Osteocyte (in vitro differentiated cells): ENCODE measurements around the gene SNTG2. TPM values are rescaled to one million over a fixed set of nuclear protein-coding genes. Genes with fewer than 3 reads are reported as not detected.

Experiments used
- DNase-seq: peaks from one replicate; pipeline ENCODE4 v3.0.0; 2021; ENCODE audit warnings: mixed read lengths; ENCODE audit not compliant: unreplicated experiment; ENCODE audit errors: extremely low spot score
- H3K27ac Mint-ChIP-seq: one replicate; pipeline ENCODE4 v1.8.0; 2021; ENCODE audit warnings: mild to moderate bottlenecking, mixed read lengths; ENCODE audit not compliant: unreplicated experiment
- H3K27me3 Mint-ChIP-seq: one replicate; pipeline ENCODE4 v1.8.0; 2021; ENCODE audit warnings: mixed read lengths; ENCODE audit not compliant: unreplicated experiment
- H3K36me3 Mint-ChIP-seq: one replicate; pipeline ENCODE4 v1.8.0; 2021; ENCODE audit warnings: mixed read lengths; ENCODE audit not compliant: unreplicated experiment
- H3K4me1 Mint-ChIP-seq: one replicate; pipeline ENCODE4 v1.8.0; 2021; ENCODE audit warnings: mixed read lengths; ENCODE audit not compliant: unreplicated experiment
- H3K4me3 Mint-ChIP-seq: one replicate; pipeline ENCODE4 v1.8.0; 2021; ENCODE audit warnings: mild to moderate bottlenecking, moderate library complexity, mixed read lengths; ENCODE audit not compliant: unreplicated experiment
- H3K9me3 Mint-ChIP-seq: one replicate; pipeline ENCODE4 v1.8.0; 2021; ENCODE audit warnings: mixed read lengths; ENCODE audit not compliant: unreplicated experiment
- CTCF ChIP-seq: fragments of 200-600 bp; sonication (generic); IDR thresholded peaks from 2 replicates; pipeline ENCODE4 v1.5.0; 2021; ENCODE audit warnings: antibody characterized with exemption, mild to moderate bottlenecking, moderate library complexity
- total RNA-seq: library from RNA; stranded (reverse); gene quantifications from 2 replicates; pipeline ENCODE4 v1.2.1, GENCODE V29; 2021

Gene SNTG2
- total RNA-seq, 1 donor from 2014 or later, result not detected

- no peak for DNase-seq
- TF ChIP-seq CTCF, result no peak
- no peak overlapping the region for H3K4me3 Mint-ChIP-seq
- no peaks in the 10 kb centered on the region for H3K36me3 Mint-ChIP-seq
- no peak overlapping the region for H3K27ac Mint-ChIP-seq
- no peaks in the 10 kb centered on the region for H3K27me3 Mint-ChIP-seq
- H3K4me1 Mint-ChIP-seq, result no peaks in the 10 kb centered on the region
- H3K9me3 Mint-ChIP-seq, result no peaks in the 10 kb centered on the region
Observed at GRCh38 chr2:1233281-1233680, 282.6 kb downstream of the SNTG2 start.

- H3K4me1 Mint-ChIP-seq, result no peaks in the 10 kb centered on the region
- H3K27ac Mint-ChIP-seq, result no peak overlapping the region
- no peaks in the 10 kb centered on the region for H3K36me3 Mint-ChIP-seq
- H3K9me3 Mint-ChIP-seq, result no peaks in the 10 kb centered on the region
- TF ChIP-seq CTCF, result no peak
- no peaks in the 10 kb centered on the region for H3K27me3 Mint-ChIP-seq
- peak; percentile 66 for DNase-seq
- H3K4me3 Mint-ChIP-seq, result no peak overlapping the region
Observed at GRCh38 chr2:1234731-1235308, 284.2 kb downstream of the SNTG2 start.

- no peak for DNase-seq
- Mint-ChIP-seq H3K27me3 (no peaks in the 10 kb centered on the region), H3K4me3 (no peak overlapping the region), H3K9me3 (no peaks in the 10 kb centered on the region), H3K4me1 (no peaks in the 10 kb centered on the region), H3K27ac (no peak overlapping the region), H3K36me3 (no peaks in the 10 kb centered on the region)
- TF ChIP-seq CTCF, result no peak
Observed at GRCh38 chr2:1235806-1236205, 285.2 kb downstream of the SNTG2 start.

GRCh38 chr2:1236606-1237005 lies 286.0 kb downstream of the SNTG2 start:
- DNase-seq, result no peak
- no peaks in the 10 kb centered on the region for H3K9me3 Mint-ChIP-seq
- no peaks in the 10 kb centered on the region for H3K4me1 Mint-ChIP-seq
- no peak for TF ChIP-seq CTCF
- H3K27ac Mint-ChIP-seq, result no peak overlapping the region
- no peaks in the 10 kb centered on the region for H3K27me3 Mint-ChIP-seq
- no peaks in the 10 kb centered on the region for H3K36me3 Mint-ChIP-seq
- no peak overlapping the region for H3K4me3 Mint-ChIP-seq

- peak; percentile 66 for DNase-seq
- Mint-ChIP-seq H3K27me3 (no peaks in the 10 kb centered on the region), H3K4me1 (no peaks in the 10 kb centered on the region), H3K27ac (no peak overlapping the region), H3K4me3 (no peak overlapping the region), H3K36me3 (no peaks in the 10 kb centered on the region), H3K9me3 (no peaks in the 10 kb centered on the region)
- no peak for TF ChIP-seq CTCF
Observed at GRCh38 chr2:1237783-1238182, 287.1 kb downstream of the SNTG2 start.
